ENCODE data around the gene IRF4.
"Not testable (repeated sequence)": the region's sequence is repeated elsewhere in the genome, so short reads cannot be mapped to it uniquely, and the experiment has no call there.

IRF4 gene

GRCh38 chr6:421211-421610, 29.7 kb downstream of the IRF4 start:
- no peak for DNase-seq (ENCODE audit: low read depth in 2 of 2)

GRCh38 chr6:422433-423054, 31.0 kb downstream of the IRF4 start:
- DNase-seq (ENCODE audit: low read depth in 2 of 2), result peak; percentile 55 to 61

DNA sequence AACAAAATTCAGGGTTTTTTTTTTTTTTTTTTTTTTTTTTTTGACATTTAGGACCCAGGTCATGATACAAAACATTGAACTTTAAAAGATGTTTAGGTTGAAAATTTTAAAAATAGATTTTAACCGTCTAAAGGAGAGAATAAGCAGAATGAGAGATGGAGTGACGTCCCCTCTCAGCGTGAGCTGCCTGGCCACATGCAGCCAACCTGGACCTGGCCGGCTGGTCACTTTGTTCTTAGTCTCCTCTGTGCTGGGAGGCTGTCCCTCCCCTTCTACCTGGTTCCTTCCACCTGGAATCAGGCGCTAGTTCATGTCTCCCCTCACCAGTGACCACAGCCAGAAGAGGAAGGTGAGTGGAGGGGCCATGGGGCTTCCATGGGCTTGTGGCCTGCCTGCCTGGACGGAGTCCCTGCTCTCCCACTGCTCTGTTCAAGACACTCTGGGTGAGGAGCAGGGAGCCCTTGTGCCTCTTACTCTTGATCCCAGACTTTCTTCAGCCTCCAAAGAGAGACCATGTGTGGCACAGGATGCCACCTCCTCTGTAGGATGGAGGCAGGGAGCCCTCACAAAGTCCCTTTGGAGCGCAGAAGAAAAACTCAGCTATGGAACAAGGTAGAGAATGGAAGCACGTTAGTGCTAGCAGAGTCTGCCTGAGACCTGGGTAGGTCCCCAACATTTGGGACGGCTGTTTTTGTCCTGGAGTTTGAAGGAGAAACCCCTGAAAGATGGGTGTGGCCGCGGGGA, 31.7 kb downstream of the IRF4 start:
- DNase-seq (ENCODE audit: low read depth in 2 of 2), result no peak

DNA sequence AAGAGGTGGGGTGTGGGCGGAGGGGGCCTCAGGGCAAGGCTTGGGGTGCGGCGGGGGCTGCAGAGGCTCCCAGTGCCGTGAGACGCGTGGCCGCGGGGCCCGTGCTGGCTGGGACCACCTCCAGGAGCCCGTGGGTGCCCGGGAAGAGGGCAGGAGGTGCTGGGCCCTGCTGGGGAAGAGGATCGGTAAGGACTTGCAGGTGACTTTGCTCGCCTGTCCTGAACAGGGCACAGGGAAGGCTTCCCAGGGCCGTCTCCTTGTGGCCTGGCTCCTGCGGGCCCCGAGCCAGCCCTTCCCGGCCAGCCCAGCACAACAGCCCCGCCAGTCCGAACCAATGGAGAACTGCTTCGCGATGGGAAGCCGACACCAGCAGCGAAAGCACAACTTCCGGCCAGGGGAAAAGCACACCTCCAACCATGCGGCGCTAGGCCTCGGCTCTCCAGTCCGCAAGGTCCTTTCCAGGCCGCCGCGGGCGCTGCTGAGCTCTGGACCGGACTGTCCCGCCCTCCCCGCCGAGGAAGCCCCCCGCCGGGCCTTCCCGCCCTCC, 32.3 kb downstream of the IRF4 start:
- no peak for DNase-seq (ENCODE audit: low read depth in 2 of 2)

GRCh38 chr6:424741-425417, 33.3 kb downstream of the IRF4 start:
- no peak for DNase-seq (ENCODE audit: low read depth in 2 of 2)

- DNase-seq (ENCODE audit: low read depth in 2 of 2), result not testable (repeated sequence)
Measured at GRCh38 chr6:425418-425788, 33.9 kb downstream of the IRF4 start.

DNA sequence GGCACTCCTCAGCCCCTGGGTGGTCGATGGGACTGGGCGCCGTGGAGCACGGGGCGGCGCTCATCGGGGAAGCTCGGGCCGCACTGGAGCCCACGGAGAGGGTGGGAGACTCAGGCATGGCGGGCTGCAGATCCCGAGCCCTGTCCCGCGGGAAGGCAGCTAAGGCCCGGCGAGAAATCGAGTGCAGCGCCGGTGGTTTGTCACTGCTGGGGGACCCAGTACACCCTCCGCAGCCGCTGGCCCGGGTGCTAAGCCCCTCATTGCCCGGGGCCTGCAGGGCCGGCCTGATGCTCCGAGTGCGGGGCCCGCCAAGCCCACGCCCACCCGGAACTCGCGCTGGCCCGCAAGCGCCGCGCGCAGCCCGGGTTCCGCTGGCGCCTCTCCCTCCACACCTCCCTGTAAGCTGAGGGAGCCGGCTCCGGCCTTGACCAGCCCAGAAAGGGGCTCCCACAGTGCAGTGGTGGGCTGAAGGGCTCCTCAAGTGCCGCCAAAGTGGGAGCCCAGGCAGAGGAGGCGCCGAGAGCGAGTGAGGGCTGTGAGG, 34.7 kb downstream of the IRF4 start:
- not testable (repeated sequence) for DNase-seq (ENCODE audit: low read depth in 2 of 2)

- no peak for DNase-seq (ENCODE audit: low read depth in 2 of 2)
Measured at GRCh38 chr6:428047-428603, 36.6 kb downstream of the IRF4 start.

GRCh38 chr6:429515-430121, 38.1 kb downstream of the IRF4 start:
- no peak for DNase-seq (ENCODE audit: low read depth in 2 of 2)

GRCh38 chr6:431504-431903, 40.0 kb downstream of the IRF4 start:
- no peak for DNase-seq (ENCODE audit: low read depth in 2 of 2)

DNA sequence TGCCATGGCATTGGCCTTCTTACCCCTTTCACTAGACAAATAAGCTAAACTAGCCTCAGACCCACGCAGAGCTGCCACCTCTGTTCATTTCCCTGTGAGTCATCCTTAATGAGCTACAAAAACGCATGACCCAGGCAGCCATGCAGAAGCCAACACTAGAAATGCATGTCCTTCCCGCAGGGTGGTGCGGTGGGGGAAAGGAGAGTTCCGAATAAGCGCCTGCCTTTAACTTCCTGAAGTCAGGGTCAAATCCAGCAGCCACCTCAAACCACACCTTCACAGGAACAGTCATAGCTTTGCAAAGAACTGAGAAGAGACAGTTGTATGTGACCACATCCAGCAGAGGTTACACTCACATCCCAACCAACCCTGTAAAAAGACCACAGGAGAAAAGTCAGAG, 40.4 kb downstream of the IRF4 start:
- DNase-seq (ENCODE audit: low read depth in 2 of 2), result peak; percentile 34 to 63

DNA sequence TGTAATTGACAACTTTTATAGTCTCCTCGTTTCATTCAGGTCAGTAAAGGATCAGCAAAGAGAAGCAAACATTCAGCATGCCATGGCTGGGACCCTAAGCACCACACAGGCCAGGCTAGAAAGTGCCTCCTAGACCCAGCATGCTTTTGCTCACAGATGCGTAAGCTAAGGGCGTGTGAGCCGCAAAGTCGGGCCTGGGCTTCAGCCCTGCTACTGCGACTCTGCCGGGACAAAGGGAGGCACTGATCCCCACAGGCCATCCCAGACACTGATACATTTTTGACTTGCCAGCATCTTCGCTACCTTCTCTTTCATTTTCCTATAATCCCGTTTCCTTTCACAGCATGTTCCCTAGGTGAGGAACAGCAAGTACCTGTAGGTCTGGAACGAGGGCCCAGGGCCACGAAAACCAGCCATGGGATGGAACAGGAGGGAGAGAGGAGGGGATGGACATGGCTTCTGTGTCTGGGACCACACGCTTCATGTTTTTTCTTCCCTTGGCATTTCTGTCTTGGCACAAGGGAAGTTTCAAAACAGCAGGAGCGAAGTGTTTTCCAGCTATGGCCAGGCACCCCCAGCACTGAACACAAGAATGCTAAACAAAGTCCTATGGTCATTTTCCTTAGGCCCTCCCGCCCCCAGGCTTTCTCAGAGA, 42.6 kb downstream of the IRF4 start:
- DNase-seq (ENCODE audit: low read depth in 2 of 2), result no peak

DNA sequence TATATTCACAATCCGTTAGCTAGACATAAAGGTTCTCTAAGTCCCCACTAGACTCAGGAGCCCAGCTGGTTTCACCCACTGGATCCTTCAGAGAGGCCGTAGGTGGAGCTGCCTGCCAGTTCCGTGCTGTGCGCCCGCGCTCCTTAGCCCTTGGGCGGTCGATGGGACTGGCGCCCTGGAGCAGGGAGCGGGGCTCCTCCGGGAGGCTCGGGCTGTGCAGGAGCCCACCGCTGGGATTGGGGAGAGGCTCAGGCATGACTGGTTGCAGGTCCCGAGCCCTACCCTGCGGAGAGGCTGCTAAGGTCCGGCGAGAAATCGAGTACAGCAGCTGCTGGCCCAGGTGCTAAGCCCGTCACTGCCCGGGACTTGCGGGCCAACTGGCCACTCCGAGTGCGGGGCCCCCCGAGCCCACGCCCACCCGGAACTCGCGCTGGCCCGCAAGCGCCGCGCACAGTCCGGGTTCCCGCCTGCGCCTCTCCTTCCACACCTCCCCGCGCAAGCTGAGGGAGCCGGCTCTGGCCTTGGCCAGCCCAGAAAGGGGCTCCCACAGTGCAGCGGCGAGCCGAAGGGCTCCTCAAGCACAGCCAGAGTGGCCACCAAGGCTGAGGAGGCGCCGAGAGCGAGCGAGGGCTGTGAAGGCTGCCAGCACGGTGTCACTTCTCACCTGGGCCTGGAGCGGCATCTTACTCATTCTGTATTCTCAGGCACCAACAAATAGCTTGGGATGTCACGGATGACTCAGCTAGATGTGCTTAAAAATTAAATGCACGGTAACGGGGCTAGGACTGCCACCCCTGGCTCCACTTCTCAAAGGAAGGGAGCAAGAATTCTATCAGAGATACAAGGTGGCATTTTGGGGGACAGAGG, 44.1 kb downstream of the IRF4 start:
- DNase-seq (ENCODE audit: low read depth in 2 of 2), result no peak

DNA sequence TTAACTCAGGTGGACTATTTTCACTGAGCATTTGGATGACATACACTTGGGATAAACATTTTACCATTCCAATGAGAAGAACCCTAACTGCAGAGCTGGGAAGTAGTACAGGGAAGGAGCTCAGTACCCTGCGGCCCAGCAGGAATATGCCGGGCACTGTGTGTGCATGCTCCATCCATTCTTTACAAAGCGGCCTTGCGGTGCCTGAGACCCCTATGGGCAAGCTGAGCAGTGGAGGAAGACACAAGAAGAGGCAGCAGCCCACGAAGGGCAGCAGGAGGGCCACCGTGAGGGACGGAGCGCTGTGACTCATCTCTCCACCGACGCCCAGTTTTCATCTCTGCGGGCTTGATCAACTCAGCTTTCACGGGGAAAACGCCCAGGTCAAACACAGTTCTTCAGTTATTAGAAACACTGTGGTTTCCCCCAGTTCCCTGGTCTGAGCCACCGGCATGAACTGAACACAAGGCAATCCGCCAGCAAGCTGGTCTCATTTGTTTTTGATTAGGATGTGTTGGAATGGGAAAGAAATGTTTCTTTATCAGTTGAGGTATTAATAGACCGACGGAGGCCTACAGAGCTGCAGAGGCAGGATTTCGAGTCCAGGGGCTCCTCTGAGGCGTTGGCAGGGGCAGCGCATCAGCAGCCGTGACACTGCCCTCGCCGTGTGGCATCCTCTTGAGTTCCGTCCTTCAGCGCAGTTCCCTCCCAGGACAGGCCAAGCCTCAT, 44.9 kb downstream of the IRF4 start:
- DNase-seq (ENCODE audit: low read depth in 2 of 2), result no peak

DNA sequence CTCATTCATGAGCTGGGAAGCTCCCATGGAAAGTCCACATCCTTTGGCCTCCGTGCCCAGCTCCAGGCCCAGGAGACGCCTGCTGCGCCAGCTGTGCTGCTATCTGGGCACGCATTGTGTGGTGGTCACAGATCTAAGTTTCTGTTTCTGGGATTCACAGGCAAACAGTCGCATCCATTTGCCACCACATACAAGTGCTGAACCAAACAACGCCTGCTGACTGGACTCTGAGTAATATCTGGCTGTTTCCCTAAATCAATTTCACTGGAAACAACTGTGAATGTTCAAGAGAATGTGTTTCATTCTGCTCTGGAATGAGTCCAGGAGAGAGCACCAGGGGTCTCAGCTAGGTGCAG, 45.5 kb downstream of the IRF4 start:
- no peak for DNase-seq (ENCODE audit: low read depth in 2 of 2)

DNA sequence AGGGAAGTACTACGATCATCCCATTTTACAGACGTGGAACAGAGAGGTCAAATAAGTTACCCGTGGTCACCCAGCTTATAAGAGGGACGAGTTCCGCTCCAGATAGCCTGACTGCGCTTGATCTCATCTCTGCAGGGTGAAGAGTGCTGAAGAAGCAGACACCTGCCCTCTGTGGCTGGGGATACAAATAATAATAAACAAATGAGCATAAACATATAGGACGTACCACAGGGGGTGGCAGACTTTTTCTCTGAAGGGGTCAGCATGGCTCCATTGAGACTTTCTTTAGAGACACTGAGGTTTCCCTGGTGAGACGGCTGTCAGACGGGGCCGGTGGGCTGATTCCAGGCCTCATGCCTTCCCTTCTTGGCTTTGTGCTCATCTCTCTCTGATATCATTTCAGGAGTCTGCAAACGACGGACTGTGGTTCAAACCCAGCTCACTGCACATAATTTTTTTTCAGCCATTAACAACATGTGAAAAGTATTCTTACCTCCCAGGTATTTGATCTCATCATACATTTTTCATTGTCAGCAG, 47.1 kb downstream of the IRF4 start:
- DNase-seq (ENCODE audit: low read depth in 2 of 2), result no peak

GRCh38 chr6:439641-440167, 48.2 kb downstream of the IRF4 start:
- DNase-seq (ENCODE audit: low read depth in 2 of 2), result no peak

- DNase-seq (ENCODE audit: low read depth in 2 of 2), result no peak
Measured at GRCh38 chr6:441126-441920, 49.8 kb downstream of the IRF4 start.
